Dendritic cell treated with granulocyte-macrophage colony-stimulating factor and Interleukin-4, amounts not matched to agents 40 ng/mL and 50 ng/mL, for 4 days (primary cell): Measurements from ENCODE around the gene PAM16.
"Not testable (repeated sequence)": the region's sequence is repeated elsewhere in the genome, so short reads cannot be mapped to it uniquely, and the experiment has no call there.

Experiments
- H3K27ac Mint-ChIP-seq: one replicate; pipeline ENCODE4 v1.8.0; 2022; ENCODE audit warnings: mild to moderate bottlenecking, mixed read lengths
- H3K27me3 Mint-ChIP-seq: one replicate; pipeline ENCODE4 v1.8.0; 2022; ENCODE audit warnings: mild to moderate bottlenecking, mixed read lengths
- H3K36me3 Mint-ChIP-seq: one replicate; pipeline ENCODE4 v1.8.0; 2022; ENCODE audit warnings: low read depth, mixed read lengths
- H3K4me1 Mint-ChIP-seq: one replicate; pipeline ENCODE4 v1.8.0; 2022; ENCODE audit warnings: low read depth, mixed read lengths
- H3K4me3 Mint-ChIP-seq: one replicate; pipeline ENCODE4 v1.8.0; 2022; ENCODE audit warnings: mild to moderate bottlenecking, moderate library complexity, mixed read lengths
- H3K9me3 Mint-ChIP-seq: one replicate; pipeline ENCODE4 v1.8.0; 2022; ENCODE audit warnings: mixed read lengths
- intact Hi-C: fragments of 100-400 bp; cut with micrococcal nuclease; formaldehyde crosslinking; loops from one replicate; pipeline ENCODE4 v1.15.0; 2022

PAM16 gene

GRCh38 chr16:4356820-4357219 lies 5.7 kb upstream of the PAM16 start:
- no peaks in the 10 kb centered on the region for H3K9me3 Mint-ChIP-seq
- H3K4me3 Mint-ChIP-seq, result no peak overlapping the region
- peaks cover 11% of the 10 kb centered on the region for H3K4me1 Mint-ChIP-seq
- peaks cover 89% of the 10 kb centered on the region for H3K36me3 Mint-ChIP-seq
- intact Hi-C loops, result loop anchor here (5.0 kb wide), 1 partner anchor 45 kb away; no protein-coding TSS in a partner anchor
- no peak overlapping the region for H3K27ac Mint-ChIP-seq
- H3K27me3 Mint-ChIP-seq, result no peaks in the 10 kb centered on the region

DNA sequence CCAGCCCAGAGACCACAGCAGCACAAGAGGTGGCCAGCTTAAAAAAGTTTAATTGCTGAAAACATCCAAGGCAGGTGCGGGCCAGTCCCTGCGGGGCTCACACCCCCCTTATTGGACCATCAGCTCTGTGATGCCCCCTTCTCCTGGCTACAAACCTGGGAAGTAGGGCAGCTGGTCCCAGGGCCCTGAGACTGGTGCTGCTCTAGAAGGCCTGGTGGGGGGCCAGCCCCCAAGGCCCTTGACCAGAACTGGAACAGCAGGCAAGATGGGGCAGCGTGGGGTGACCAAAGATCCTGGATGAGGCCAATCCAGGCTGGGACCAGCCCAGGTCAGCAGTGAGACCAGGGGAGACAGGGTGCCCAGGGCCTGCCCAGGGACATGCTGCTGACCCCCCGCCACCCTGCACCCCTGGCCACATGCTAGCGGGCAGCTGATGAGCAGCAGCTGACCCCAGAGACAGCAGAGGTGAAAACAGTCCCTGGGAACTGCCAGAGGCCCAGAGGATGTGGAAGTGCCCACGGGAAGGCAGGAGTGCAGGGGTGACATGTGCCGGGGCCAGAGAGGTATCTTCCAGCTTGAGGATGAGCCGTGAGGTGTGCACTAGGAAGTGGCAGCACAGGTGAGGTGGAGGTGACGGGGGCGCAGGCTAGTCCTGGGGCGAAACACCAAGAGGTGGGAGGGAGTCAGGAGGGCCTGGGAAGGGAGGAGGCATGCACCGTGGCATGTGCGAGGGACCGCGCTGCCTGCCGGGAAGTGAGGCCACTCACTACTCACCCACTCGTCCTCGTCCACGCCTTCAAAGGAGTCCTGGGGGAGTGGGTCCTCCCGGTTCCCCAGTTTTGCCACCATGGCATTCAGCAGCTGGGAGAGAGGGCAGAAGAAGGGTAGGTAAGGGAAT lies 3.6 kb upstream of the PAM16 start:
- intact Hi-C loops, result loop anchor here (5.0 kb wide), 2 partner anchors 48 to 63 kb away; partner anchors contain the start of gene CORO7
- Mint-ChIP-seq H3K27ac (no peak overlapping the region), H3K4me3 (no peak overlapping the region), H3K9me3 (no peaks in the 10 kb centered on the region), H3K4me1 (peaks cover 9% of the 10 kb centered on the region), H3K36me3 (peaks cover 77% of the 10 kb centered on the region), H3K27me3 (no peaks in the 10 kb centered on the region)

DNA sequence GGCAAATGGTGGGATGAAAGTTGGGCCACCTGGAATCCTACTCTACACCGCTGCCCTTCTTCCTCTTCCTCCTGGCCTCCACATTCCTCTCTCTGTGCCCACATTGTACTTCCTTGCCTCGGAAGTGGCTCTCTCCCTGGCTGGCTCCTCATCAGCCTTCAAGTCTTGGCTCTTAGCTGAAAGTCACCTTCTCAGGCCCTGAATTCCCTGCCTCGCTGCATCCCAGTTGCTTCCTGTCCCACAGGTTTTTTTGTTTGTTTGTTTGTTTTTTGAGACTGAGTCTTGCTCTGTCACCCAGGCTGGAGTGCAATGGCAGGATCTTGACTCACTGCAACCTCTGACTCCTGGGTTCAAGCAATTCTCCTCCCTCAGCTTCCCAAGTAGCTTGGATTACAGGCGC lies 2.6 kb upstream of the PAM16 start:
- Mint-ChIP-seq H3K27ac (peak overlapping the region; percentile 29), H3K4me1 (peaks cover 15% of the 10 kb centered on the region), H3K9me3 (no peaks in the 10 kb centered on the region), H3K4me3 (no peak overlapping the region), H3K36me3 (peaks cover 67% of the 10 kb centered on the region), H3K27me3 (no peaks in the 10 kb centered on the region)
- intact Hi-C loops, result loop anchor here (5.0 kb wide), 1 partner anchor 64 kb away; the partner anchor contains the start of gene CORO7

GRCh38 chr16:4352843-4353242 lies 1.7 kb upstream of the PAM16 start:
- H3K27me3 Mint-ChIP-seq, result no peaks in the 10 kb centered on the region
- no peak overlapping the region for H3K27ac Mint-ChIP-seq
- H3K4me1 Mint-ChIP-seq, result peaks cover 24% of the 10 kb centered on the region
- peaks cover 66% of the 10 kb centered on the region for H3K36me3 Mint-ChIP-seq
- no peak overlapping the region for H3K4me3 Mint-ChIP-seq
- intact Hi-C loops, result loop anchor here (5.0 kb wide), 1 partner anchor 64 kb away; the partner anchor contains the start of gene CORO7
- no peaks in the 10 kb centered on the region for H3K9me3 Mint-ChIP-seq

DNA sequence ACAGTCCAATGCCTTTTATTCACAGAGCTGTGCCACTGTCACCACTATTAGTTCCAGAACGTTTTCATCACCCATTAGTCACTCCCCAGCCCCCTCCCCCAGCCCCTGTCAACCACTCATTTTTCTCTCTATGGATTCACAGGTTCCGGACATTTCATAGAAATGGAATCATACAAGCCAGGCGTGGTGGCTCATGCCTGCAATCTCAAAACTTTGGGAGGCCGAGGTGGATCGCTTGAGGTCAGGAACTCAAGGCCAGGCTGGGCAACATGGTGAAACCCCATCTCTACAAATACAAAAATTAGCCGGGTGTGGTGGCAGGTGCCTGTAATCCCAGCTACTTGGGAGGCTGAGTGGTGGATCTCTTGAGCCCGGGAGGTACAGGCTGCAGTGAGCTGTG lies 759 bp upstream of the PAM16 start:
- no peak overlapping the region for H3K4me3 Mint-ChIP-seq
- H3K36me3 Mint-ChIP-seq, result peaks cover 57% of the 10 kb centered on the region
- H3K4me1 Mint-ChIP-seq, result peaks cover 33% of the 10 kb centered on the region
- no peaks in the 10 kb centered on the region for H3K9me3 Mint-ChIP-seq
- intact Hi-C loops, result loop anchor here (5.0 kb wide), 1 partner anchor 65 kb away; the partner anchor contains the start of gene CORO7
- H3K27me3 Mint-ChIP-seq, result no peaks in the 10 kb centered on the region
- peak overlapping the region; percentile 87 for H3K27ac Mint-ChIP-seq

DNA sequence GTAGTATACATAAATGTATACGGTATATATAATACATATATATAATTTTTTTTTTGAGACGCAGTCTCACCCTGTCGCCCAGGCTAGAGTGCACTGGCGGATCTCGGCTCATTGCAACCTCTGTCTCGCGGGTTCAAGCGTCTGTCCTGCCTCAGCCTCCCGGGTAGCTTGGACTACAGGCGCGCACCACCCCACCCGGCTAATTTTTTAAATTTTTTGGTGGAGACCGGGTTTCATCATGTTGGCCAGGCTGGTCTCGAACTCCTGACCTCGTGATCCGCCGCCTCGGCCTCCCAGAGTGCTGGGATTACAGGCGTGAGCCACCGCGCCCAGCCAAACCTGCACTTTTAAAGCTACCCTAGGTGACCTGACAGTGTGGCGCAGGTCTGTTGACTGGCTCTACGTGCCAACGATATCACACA lies 745 bp downstream of the PAM16 start:
- peak overlapping the region; percentile 87 for H3K27ac Mint-ChIP-seq
- H3K27me3 Mint-ChIP-seq, result no peaks in the 10 kb centered on the region
- intact Hi-C loops, result loop anchor here (5.0 kb wide), 1 partner anchor 67 kb away; the partner anchor contains the start of gene CORO7
- peaks cover 44% of the 10 kb centered on the region for H3K4me1 Mint-ChIP-seq
- H3K9me3 Mint-ChIP-seq, result no peaks in the 10 kb centered on the region
- peak overlapping the region; percentile 86 for H3K4me3 Mint-ChIP-seq
- peaks cover 42% of the 10 kb centered on the region for H3K36me3 Mint-ChIP-seq

GRCh38 chr16:4349332-4349731 lies 1.8 kb downstream of the PAM16 start:
- peaks cover 31% of the 10 kb centered on the region for H3K36me3 Mint-ChIP-seq
- no peaks in the 10 kb centered on the region for H3K9me3 Mint-ChIP-seq
- no peak overlapping the region for H3K27ac Mint-ChIP-seq
- intact Hi-C loops, result no loop called here
- no peak overlapping the region for H3K4me3 Mint-ChIP-seq
- no peaks in the 10 kb centered on the region for H3K27me3 Mint-ChIP-seq
- peaks cover 52% of the 10 kb centered on the region for H3K4me1 Mint-ChIP-seq

- Mint-ChIP-seq H3K27me3 (no peaks in the 10 kb centered on the region), H3K4me1 (peaks cover 51% of the 10 kb centered on the region), H3K9me3 (no peaks in the 10 kb centered on the region), H3K27ac (no peak overlapping the region), H3K4me3 (no peak overlapping the region), H3K36me3 (peaks cover 29% of the 10 kb centered on the region)
- intact Hi-C loops, result no loop called here
Measured at GRCh38 chr16:4347765-4348509, 3.2 kb downstream of the PAM16 start.

GRCh38 chr16:4347010-4347409 lies 4.1 kb downstream of the PAM16 start:
- no peaks in the 10 kb centered on the region for H3K27me3 Mint-ChIP-seq
- H3K4me3 Mint-ChIP-seq, result no peak overlapping the region
- H3K9me3 Mint-ChIP-seq, result no peaks in the 10 kb centered on the region
- peaks cover 34% of the 10 kb centered on the region for H3K36me3 Mint-ChIP-seq
- intact Hi-C loops, result no loop called here
- peaks cover 51% of the 10 kb centered on the region for H3K4me1 Mint-ChIP-seq
- H3K27ac Mint-ChIP-seq, result peak overlapping the region; percentile 51

- no peak overlapping the region for H3K4me3 Mint-ChIP-seq
- peaks cover 40% of the 10 kb centered on the region for H3K36me3 Mint-ChIP-seq
- intact Hi-C loops, result no loop called here
- H3K4me1 Mint-ChIP-seq, result peaks cover 51% of the 10 kb centered on the region
- H3K9me3 Mint-ChIP-seq, result no peaks in the 10 kb centered on the region
- H3K27me3 Mint-ChIP-seq, result no peaks in the 10 kb centered on the region
- H3K27ac Mint-ChIP-seq, result no peak overlapping the region
Measured at GRCh38 chr16:4345836-4346781, 5.0 kb downstream of the PAM16 start.

GRCh38 chr16:4344983-4345835 lies 5.9 kb downstream of the PAM16 start:
- Mint-ChIP-seq H3K27me3 (no peaks in the 10 kb centered on the region), H3K9me3 (no peaks in the 10 kb centered on the region), H3K27ac (no peak overlapping the region), H3K4me3 (no peak overlapping the region), H3K4me1 (peaks cover 51% of the 10 kb centered on the region), H3K36me3 (peaks cover 43% of the 10 kb centered on the region)
- intact Hi-C loops, result no loop called here

DNA sequence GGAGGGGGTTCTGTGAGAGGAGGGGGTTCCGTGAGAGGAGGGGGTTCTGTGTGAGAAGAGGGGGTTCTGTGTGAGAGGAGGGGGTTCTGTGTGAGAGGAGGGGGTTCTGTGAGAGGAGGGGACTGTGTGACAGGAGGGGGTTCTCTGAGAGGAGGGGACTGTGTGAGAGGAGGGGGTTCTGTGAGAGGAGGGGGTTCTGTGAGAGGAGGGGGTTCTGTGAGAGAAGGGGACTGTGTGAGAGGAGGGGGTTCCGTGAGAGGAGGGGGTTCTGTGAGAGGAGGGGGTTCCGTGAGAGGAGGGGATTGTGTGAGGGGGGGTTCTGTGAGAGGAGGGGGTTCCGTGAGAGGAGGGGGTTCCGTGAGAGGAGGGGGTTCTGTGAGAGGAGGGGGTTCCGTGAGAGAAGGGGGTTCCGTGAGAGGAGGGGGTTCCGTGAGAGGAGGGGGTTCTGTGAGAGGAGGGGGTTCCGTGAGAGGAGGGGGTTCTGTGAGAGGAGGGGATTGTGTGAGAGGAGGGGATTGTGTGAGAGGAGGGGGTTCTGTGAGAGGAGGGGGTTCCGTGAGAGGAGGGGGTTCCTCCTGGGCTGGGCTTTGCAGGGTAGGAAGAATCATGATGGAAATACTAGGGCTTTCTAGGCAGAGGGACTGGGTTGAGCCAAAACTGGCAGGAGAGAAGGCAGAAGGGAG lies 6.7 kb downstream of the PAM16 start:
- H3K27me3 Mint-ChIP-seq, intact Hi-C loops, H3K4me3 Mint-ChIP-seq, H3K27ac Mint-ChIP-seq, H3K9me3 Mint-ChIP-seq: not testable (repeated sequence)
- Mint-ChIP-seq H3K4me1 (peaks cover 45% of the 10 kb centered on the region), H3K36me3 (peaks cover 51% of the 10 kb centered on the region)
